HepG2 (cell line): ENCODE results near the gene AGER. TPM values are rescaled to one million over a fixed set of nuclear protein-coding genes. Genes with fewer than 3 reads are reported as not detected.

Experiments used
- GATA4 ChIP-seq: sonication (generic); IDR thresholded peaks from 2 replicates; pipeline ENCODE4 v1.6.1; 2016; ENCODE audit warnings: antibody characterized with exemption, low read depth, borderline replicate concordance
- JUN ChIP-seq: sonication (generic); formaldehyde crosslinking; IDR thresholded peaks from 2 replicates; pipeline ENCODE4 v1.4.0; 2020; ENCODE audit warnings: mild to moderate bottlenecking, missing genetic modification reagents
- PHF5A ChIP-seq: IDR thresholded peaks from one replicate; pipeline ENCODE4 v1.6.1; 2018; ENCODE audit warnings: low read depth, missing genetic modification reagents; ENCODE audit not compliant: unreplicated experiment
- SNRNP70 ChIP-seq: fragments of 200-400 bp; formaldehyde crosslinking; IDR thresholded peaks from 2 replicates; pipeline ENCODE4 v1.6.1; 2017; ENCODE audit warnings: mild to moderate bottlenecking, low read depth, low read length, moderate library complexity
- ZEB1 ChIP-seq: IDR thresholded peaks from 2 replicates; pipeline ENCODE4 v1.6.1; 2012; ENCODE audit warnings: mild to moderate bottlenecking, low read depth, inconsistent platforms; ENCODE audit not compliant: insufficient replicate concordance
- ZNF224 ChIP-seq: sonication (generic); formaldehyde crosslinking; IDR thresholded peaks from 2 replicates; pipeline ENCODE4 v1.5.0; 2020; ENCODE audit warnings: mild to moderate bottlenecking, missing genetic modification reagents
- ZNF274 ChIP-seq: sonication (generic); formaldehyde crosslinking; IDR thresholded peaks from 2 replicates; pipeline ENCODE4 v1.5.1; 2020; ENCODE audit warnings: mild to moderate bottlenecking, missing genetic modification reagents
- ZNF282 ChIP-seq: fragments of 450-650 bp; IDR thresholded peaks from 2 replicates; pipeline ENCODE4 v1.6.1; 2018; ENCODE audit not compliant: partially characterized antibody
- ZNF296 ChIP-seq: sonication (generic); formaldehyde crosslinking; conservative IDR thresholded peaks from 2 replicates; pipeline ENCODE4 v1.5.0; 2020; ENCODE audit warnings: mild to moderate bottlenecking, missing genetic modification reagents
- ZNF317 ChIP-seq: sonication (generic); formaldehyde crosslinking; IDR thresholded peaks from 2 replicates; pipeline ENCODE4 v1.5.0; 2020; ENCODE audit warnings: mild to moderate bottlenecking, missing genetic modification reagents
- ZNF562 ChIP-seq: sonication (generic); formaldehyde crosslinking; IDR thresholded peaks from 2 replicates; pipeline ENCODE4 v1.8.0; 2022; ENCODE audit warnings: missing genetic modification reagents, borderline replicate concordance
- ZNF761 ChIP-seq: sonication (generic); formaldehyde crosslinking; conservative IDR thresholded peaks from 2 replicates; pipeline ENCODE4 v1.4.0; 2020; ENCODE audit warnings: mild to moderate bottlenecking, missing genetic modification reagents
- polyA plus RNA-seq, 8 experiments: library from polyadenylated mRNA; depleted of rRNA in 3 of 8; stranded (reverse) in 7 of 8; unstranded in 1 of 8; fragments of >200 nt; fragmentation: Illumina TruSeq in 4 of 8; extraction: Trizol in 4 of 8; gene quantifications; 2 replicates each; pipeline versions ENCODE4 v1.2.1 to v1.2.3, GENCODE V29; 2011 to 2016; ENCODE audit warnings: low read depth in 4 of 8, missing spikeins in 1 of 8, mixed read lengths in 1 of 8; ENCODE audit not compliant: insufficient read depth in 1 of 8
- total RNA-seq, 5 experiments: library from RNA; depleted of rRNA; stranded (reverse); fragments of >200 nt; fragmentation: Illumina TruSeq; extraction: Trizol; gene quantifications; 2 replicates each; pipeline ENCODE4 v1.2.3, GENCODE V29; 2016; ENCODE audit warnings: low read depth in 1 of 5
- TF ChIP-seq, protein P1 (sequence below): sonication (generic); formaldehyde crosslinking; IDR thresholded peaks from 2 replicates; pipeline ENCODE4 v1.4.0; 2020; ENCODE audit warnings: mild to moderate bottlenecking, missing genetic modification reagents, borderline replicate concordance
- TF ChIP-seq, protein P2 (sequence below): IDR thresholded peaks from 2 replicates; pipeline ENCODE4 v1.4.0; 2020; ENCODE audit warnings: mild to moderate bottlenecking, missing genetic modification reagents
- TF ChIP-seq, protein P3 (sequence below): sonication (generic); formaldehyde crosslinking; IDR thresholded peaks from 2 replicates; pipeline ENCODE4 v1.4.0; 2020; ENCODE audit warnings: mild to moderate bottlenecking, missing genetic modification reagents
- TF ChIP-seq, protein P4 (sequence below): sonication (generic); formaldehyde crosslinking; conservative IDR thresholded peaks from 2 replicates; pipeline ENCODE4 v1.8.0; 2022; ENCODE audit warnings: mild to moderate bottlenecking, moderate library complexity, missing genetic modification reagents

AGER gene
- total and polyA plus RNA-seq, 2 of the 13 experiments (the other 11 are each of a cell fraction or from before 2014, with no cell fraction given): 1.9 to 5.1 TPM

DNA sequence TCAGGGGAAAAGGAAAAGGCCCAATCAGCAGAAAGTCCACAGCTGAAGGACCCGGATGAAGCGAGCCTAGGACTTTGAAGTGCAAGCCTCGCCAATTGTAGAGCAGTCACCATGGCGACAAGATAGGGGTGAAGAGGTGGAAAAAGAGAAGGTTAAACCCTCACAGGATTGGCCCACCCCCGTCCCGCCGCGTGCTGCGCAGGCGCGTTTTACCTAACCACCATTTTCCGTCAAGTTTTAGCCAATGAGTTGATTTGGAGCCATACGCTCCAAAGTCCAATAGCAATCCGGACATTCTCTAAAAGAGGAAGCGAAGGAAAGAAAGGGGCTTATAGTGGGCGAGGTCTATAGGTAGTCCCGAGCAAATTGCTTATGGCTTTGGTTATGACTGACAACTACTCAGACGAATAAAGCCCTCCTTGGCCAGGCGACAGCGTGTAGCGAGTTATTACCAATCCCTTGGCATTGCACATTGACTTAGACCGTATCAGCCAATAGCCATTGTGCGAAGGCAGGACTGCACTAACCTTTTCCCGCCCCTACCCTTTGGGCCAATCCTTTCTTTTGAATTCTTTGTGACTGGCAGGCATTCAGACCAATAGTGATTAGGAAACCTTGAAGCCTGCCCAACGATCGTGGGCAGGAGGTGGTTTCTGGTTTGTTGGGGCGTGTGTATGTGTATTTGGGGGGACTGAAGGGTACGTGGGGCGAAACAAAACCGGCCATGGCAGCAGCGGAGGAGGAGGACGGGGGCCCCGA is 6.1 kb downstream of the AGER start, which contains the start of gene RNF5 (continued):
- TF ChIP-seq, protein P1, sequence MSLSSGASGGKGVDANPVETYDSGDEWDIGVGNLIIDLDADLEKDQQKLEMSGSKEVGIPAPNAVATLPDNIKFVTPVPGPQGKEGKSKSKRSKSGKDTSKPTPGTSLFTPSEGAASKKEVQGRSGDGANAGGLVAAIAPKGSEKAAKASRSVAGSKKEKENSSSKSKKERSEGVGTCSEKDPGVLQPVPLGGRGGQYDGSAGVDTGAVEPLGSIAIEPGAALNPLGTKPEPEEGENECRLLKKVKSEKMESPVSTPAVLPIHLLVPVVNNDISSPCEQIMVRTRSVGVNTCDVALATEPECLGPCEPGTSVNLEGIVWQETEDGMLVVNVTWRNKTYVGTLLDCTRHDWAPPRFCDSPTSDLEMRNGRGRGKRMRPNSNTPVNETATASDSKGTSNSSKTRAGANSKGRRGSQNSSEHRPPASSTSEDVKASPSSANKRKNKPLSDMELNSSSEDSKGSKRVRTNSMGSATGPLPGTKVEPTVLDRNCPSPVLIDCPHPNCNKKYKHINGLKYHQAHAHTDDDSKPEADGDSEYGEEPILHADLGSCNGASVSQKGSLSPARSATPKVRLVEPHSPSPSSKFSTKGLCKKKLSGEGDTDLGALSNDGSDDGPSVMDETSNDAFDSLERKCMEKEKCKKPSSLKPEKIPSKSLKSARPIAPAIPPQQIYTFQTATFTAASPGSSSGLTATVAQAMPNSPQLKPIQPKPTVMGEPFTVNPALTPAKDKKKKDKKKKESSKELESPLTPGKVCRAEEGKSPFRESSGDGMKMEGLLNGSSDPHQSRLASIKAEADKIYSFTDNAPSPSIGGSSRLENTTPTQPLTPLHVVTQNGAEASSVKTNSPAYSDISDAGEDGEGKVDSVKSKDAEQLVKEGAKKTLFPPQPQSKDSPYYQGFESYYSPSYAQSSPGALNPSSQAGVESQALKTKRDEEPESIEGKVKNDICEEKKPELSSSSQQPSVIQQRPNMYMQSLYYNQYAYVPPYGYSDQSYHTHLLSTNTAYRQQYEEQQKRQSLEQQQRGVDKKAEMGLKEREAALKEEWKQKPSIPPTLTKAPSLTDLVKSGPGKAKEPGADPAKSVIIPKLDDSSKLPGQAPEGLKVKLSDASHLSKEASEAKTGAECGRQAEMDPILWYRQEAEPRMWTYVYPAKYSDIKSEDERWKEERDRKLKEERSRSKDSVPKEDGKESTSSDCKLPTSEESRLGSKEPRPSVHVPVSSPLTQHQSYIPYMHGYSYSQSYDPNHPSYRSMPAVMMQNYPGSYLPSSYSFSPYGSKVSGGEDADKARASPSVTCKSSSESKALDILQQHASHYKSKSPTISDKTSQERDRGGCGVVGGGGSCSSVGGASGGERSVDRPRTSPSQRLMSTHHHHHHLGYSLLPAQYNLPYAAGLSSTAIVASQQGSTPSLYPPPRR (CRISPR knock-in tag): no peak
- TF ChIP-seq SNRNP70 (no peak), ZEB1 (no peak), ZNF282 (no peak), ZNF761 (CRISPR knock-in tag) (0 out of 2 replicates have a peak, but pooled peaks have one; percentile 7), ZNF317 (CRISPR knock-in tag) (no peak), GATA4 (no peak; the same call in 1 of the 2 replicates), PHF5A (peak; percentile 7), ZNF296 (CRISPR knock-in tag) (no peak), JUN (no peak), ZNF562 (CRISPR knock-in tag) (no peak), ZNF224 (CRISPR knock-in tag) (no peak), ZNF274 (no peak; the same call in 1 of the 2 replicates)
- TF ChIP-seq, protein P2, sequence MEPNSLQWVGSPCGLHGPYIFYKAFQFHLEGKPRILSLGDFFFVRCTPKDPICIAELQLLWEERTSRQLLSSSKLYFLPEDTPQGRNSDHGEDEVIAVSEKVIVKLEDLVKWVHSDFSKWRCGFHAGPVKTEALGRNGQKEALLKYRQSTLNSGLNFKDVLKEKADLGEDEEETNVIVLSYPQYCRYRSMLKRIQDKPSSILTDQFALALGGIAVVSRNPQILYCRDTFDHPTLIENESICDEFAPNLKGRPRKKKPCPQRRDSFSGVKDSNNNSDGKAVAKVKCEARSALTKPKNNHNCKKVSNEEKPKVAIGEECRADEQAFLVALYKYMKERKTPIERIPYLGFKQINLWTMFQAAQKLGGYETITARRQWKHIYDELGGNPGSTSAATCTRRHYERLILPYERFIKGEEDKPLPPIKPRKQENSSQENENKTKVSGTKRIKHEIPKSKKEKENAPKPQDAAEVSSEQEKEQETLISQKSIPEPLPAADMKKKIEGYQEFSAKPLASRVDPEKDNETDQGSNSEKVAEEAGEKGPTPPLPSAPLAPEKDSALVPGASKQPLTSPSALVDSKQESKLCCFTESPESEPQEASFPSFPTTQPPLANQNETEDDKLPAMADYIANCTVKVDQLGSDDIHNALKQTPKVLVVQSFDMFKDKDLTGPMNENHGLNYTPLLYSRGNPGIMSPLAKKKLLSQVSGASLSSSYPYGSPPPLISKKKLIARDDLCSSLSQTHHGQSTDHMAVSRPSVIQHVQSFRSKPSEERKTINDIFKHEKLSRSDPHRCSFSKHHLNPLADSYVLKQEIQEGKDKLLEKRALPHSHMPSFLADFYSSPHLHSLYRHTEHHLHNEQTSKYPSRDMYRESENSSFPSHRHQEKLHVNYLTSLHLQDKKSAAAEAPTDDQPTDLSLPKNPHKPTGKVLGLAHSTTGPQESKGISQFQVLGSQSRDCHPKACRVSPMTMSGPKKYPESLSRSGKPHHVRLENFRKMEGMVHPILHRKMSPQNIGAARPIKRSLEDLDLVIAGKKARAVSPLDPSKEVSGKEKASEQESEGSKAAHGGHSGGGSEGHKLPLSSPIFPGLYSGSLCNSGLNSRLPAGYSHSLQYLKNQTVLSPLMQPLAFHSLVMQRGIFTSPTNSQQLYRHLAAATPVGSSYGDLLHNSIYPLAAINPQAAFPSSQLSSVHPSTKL (CRISPR knock-in tag): no peak
- TF ChIP-seq, protein P3, sequence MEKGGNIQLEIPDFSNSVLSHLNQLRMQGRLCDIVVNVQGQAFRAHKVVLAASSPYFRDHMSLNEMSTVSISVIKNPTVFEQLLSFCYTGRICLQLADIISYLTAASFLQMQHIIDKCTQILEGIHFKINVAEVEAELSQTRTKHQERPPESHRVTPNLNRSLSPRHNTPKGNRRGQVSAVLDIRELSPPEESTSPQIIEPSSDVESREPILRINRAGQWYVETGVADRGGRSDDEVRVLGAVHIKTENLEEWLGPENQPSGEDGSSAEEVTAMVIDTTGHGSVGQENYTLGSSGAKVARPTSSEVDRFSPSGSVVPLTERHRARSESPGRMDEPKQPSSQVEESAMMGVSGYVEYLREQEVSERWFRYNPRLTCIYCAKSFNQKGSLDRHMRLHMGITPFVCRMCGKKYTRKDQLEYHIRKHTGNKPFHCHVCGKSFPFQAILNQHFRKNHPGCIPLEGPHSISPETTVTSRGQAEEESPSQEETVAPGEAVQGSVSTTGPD (CRISPR knock-in tag): no peak
- TF ChIP-seq, protein P4, sequence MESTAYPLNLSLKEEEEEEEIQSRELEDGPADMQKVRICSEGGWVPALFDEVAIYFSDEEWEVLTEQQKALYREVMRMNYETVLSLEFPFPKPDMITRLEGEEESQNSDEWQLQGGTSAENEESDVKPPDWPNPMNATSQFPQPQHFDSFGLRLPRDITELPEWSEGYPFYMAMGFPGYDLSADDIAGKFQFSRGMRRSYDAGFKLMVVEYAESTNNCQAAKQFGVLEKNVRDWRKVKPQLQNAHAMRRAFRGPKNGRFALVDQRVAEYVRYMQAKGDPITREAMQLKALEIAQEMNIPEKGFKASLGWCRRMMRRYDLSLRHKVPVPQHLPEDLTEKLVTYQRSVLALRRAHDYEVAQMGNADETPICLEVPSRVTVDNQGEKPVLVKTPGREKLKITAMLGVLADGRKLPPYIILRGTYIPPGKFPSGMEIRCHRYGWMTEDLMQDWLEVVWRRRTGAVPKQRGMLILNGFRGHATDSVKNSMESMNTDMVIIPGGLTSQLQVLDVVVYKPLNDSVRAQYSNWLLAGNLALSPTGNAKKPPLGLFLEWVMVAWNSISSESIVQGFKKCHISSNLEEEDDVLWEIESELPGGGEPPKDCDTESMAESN (CRISPR knock-in tag): no peak; the same call in 1 of the 2 replicates
